ENCODE data around the gene KLHDC8B.

KLHDC8B gene

DNA sequence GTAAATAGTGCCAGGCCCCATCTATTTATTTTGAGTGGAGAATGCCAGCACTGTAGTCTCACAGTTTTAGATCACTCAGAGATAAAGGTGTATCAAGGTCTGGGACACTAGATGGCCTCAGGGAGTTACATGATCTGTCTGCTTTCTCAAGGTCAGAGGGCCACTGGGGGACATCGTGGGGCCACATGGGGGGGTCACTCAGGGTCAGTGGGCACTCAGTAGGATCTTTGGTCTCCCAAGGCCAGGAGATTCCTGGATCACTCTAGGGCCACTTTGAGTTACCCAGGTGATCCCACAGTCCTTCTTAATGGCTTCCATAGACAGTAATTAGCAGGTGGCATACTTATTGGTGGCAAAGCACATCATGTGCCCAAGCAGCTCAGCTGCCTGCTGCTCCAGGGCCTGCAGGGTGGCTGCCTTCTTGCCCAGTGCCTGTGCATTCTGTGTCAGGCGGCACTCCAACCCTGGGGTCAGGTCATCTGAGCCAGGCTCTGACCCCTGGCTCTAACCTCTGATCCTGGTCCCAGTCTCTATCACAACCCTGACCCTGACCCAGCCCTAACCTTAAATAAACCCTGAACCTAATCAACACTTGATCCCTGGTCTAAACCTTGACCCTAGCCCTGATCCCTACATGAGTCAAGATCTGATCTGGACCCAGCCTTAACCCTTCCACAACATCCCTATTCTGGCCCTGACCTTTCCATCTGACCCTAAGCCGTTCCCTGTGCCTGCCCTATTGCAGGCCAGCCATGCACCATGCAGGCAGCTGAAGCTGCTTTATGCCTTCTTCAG, 36.7 kb upstream of the KLHDC8B start:
- no peak for DNase-seq (ENCODE audit: low read depth)
- TF ChIP-seq, protein P1, sequence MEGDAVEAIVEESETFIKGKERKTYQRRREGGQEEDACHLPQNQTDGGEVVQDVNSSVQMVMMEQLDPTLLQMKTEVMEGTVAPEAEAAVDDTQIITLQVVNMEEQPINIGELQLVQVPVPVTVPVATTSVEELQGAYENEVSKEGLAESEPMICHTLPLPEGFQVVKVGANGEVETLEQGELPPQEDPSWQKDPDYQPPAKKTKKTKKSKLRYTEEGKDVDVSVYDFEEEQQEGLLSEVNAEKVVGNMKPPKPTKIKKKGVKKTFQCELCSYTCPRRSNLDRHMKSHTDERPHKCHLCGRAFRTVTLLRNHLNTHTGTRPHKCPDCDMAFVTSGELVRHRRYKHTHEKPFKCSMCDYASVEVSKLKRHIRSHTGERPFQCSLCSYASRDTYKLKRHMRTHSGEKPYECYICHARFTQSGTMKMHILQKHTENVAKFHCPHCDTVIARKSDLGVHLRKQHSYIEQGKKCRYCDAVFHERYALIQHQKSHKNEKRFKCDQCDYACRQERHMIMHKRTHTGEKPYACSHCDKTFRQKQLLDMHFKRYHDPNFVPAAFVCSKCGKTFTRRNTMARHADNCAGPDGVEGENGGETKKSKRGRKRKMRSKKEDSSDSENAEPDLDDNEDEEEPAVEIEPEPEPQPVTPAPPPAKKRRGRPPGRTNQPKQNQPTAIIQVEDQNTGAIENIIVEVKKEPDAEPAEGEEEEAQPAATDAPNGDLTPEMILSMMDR (IDR thresholded peaks at IDR 0.05; ENCODE audit: insufficient read depth, low read depth, low read length, missing control alignments) = no peak
- no peak overlapping the region for H3K4me3 ChIP-seq (ENCODE audit: low read length)

DNA sequence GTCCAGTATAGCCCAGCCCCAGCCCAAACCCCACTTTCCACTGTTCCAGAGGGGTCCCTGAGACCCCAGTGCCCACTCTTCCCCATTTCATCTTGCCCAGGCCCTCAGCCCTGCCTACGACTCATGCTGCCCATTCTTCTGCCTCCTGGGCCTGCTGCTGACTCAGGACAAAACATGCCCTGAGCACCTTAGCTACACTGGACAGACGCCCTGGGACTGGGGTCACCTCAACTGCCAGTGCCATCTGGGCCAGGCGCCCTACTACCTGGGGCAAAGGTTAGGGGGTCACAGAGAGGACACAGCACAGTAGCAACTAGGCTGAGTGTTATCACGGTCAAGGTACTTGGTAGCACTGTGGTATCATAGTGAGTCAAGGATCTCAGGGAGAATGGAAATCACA, 35.9 kb upstream of the KLHDC8B start:
- TF ChIP-seq, protein P1 (IDR thresholded peaks at IDR 0.05; ENCODE audit: insufficient read depth, low read depth, low read length, missing control alignments) = no peak
- H3K4me3 ChIP-seq (ENCODE audit: low read length) = no peak overlapping the region
- no peak for DNase-seq (ENCODE audit: low read depth)

DNA sequence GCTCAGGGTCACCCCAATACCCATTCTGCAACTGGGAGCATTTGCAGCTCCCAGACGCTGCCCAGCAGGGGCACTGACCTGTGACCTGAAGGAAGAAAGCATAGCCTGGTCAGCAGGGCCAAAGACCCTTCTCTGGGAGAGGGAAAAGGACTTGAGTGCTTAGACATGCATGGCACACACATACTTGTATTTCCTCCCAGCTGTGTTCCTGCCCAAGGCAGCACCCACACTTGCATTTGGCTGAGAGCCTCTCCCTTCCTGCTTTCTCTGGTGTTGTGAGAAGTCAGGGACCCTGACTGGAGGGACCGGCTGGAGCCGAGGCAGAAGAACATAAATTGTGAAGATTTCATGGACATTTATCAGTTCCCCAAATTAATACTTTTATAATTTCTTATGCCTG, 31.3 kb upstream of the KLHDC8B start:
- DNase-seq (ENCODE audit: low read depth) = no peak
- H3K4me3 ChIP-seq (ENCODE audit: low read length) = no peak overlapping the region
- TF ChIP-seq, protein P1 (IDR thresholded peaks at IDR 0.05; ENCODE audit: insufficient read depth, low read depth, low read length, missing control alignments) = no peak

DNA sequence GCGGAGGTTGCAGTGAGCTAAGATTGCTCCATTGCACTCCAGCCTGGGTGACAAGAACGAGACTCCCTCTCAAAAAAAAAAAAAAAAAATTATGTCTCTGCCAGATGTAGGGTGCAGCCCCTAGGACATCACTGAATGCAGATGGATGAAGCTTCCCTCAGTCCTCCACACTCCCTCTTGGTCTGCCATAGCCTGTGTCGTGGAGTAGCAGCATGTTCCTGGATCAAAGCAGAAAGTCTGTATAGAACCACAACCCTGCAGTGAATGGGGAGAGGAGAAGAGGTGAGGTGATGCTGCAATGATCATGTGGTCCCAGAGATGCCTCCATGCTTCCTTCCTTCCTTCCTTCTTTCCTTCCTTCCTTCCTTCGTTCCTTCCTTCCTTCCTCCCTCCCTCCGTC, 23.2 kb upstream of the KLHDC8B start:
- TF ChIP-seq, protein P1 (IDR thresholded peaks at IDR 0.05; ENCODE audit: insufficient read depth, low read depth, low read length, missing control alignments) = no peak
- DNase-seq (ENCODE audit: low read depth) = no peak
- H3K4me3 ChIP-seq (ENCODE audit: low read length) = no peak overlapping the region

DNA sequence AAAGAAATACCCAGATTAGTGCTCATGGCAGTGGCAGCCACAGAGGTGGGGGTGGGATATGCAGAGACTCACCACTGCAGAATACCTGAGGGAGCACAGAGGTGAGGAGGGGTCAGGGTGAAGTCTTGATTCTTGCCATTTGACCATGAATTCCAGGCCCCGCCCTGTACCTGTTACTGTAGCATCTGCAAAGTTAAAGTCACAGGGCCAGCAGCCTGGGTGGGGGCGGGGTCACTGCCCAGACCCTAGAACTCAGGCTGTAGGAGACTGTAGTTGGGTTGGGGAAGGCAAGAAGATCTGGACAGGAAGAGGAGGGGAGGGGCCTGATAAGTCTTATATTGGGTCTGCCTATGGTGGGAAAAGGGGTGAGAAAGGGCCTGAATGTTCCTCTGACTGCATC, 19.8 kb upstream of the KLHDC8B start:
- TF ChIP-seq, protein P1 (IDR thresholded peaks at IDR 0.05; ENCODE audit: insufficient read depth, low read depth, low read length, missing control alignments) = no peak
- DNase-seq (ENCODE audit: low read depth) = no peak

DNA sequence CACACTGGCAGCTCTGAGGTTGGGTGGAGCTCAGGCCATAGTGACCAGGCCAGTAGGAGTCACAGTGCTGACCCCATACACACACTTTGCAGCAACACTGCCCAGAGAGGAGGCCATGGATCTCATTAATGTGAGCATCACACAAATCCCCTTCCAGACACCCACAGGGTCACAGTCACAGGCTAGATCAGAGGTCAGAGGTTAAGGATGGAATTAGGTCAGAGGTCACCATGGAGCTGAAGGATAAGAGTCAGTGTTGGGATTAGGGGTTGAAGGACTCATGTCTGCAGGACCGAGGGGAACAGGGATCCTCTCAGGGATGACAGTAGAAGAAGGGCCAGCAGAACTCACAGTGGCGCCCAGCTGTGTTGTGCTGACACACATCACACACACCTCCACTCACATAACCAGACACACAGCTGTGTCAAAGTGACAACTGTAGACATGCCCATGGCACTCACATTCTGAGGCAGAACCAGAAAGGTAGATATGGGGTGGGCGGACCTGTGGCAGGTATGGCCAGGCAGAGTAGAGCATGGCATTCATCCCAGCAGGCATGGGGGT, 18.0 kb upstream of the KLHDC8B start:
- TF ChIP-seq, protein P1 (IDR thresholded peaks at IDR 0.05; ENCODE audit: insufficient read depth, low read depth, low read length, missing control alignments) = no peak
- DNase-seq (ENCODE audit: low read depth) = no peak
- no peak overlapping the region for H3K4me3 ChIP-seq (ENCODE audit: low read length)

More for the DNA sequence above, 19.8 kb upstream of the KLHDC8B start:
- H3K4me3 ChIP-seq (ENCODE audit: low read length) = no peak overlapping the region
